ENCODE results near the gene USP19.

Gene USP19

DNA sequence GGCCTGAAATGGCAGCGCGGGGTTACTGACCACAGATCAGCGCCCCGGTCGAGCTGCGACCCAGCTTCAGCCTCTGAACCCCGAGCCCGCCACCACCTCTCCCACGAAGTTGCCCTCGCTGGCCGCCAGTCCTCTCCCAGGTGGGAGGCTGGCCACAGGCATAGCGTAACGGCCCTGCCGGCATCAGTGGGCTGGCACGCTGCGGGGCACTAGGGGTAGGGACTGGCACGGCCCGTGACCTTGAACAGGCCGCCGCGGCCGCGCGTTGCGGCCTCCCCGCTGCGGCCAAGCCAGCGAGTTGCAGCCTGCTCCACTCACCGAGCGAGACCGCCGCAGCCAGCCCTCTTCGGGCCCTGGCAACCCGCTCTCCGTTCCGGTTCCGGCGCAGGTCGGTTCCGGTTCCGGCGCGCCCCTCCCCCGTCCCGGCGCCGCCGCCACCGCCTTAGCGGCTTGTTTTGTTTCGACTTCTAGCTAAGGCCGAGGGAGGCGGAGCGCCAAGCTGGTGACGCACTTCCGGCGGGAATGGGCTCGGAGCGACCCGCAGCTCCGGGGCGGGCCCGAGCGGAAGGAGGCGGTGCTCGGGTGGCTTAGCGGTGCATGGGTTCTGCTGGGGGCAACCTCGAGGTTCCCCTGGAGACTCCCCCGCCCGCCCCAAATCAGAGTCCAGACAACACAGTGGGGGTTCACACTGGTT lies at the start of gene USP19:
Gene USP19 (minus strand): TSS at position 386 of the 694 bp plus-strand sequence. CDS start 1,678 bp downstream, outside the sequence.
- DNase-seq, result peak; percentile 64

- DNase-seq, result no peak
These were observed 46.3 kb upstream of the USP19 start for GRCh38 chr3:49166752-49167556.

DNA sequence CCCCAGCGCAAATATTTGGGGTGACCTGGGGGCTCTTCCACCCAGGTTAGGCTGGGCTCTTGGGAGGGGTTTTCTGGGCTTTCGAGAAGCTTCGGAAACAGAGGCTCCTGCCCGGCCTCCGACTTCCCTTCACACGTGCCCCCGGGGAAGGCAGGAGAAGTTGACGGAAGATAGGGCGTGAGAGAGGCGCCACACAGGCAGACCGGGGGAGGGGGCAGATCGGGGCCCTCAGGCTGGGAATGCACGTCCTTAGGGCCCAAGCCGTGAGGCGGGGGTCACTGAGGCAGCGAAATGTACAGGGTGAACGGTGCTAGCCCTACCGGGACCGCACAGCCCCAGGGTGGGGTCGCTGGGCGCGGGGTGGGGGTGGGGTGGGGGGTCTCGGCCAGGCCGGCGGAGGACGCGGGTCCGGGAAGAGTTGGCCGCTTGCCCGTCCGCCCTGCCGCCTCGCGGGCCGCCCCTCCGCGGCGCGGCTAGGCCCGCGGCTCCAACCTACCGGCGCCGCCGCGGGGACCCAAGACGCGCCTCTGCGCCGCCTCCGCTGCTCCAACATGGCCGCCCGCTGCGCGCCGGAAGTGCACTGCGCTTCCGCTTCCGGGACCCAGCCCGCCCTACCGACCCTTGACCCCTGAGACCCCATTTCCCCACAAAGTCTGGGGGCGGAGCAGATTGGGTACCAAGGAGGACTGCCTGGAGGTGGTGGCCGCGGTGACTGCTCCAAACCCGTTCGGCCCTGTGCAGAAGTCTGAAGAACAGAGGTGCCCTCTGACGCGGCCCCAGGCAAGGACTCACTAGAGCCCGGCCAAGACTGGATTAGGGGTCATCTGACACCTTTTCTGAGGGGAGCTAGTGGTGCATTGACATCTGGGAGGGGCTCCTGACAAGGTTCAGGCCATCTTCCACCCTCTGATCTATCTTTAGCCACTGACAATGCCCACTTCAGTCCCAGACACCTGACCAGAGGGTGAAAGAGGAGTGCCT lies 45.4 kb upstream of the USP19 start, which contains the start of gene CCDC71:
Gene CCDC71 (minus strand): TSS at position 561 of the 981 bp plus-strand sequence. CDS start 2,123 bp downstream, outside the sequence.
- peak; percentile 17 for DNase-seq

GRCh38 chr3:49164983-49165720 lies 44.5 kb upstream of the USP19 start:
- DNase-seq, result no peak

GRCh38 chr3:49163609-49164008 lies 43.0 kb upstream of the USP19 start:
- no peak for DNase-seq

DNA sequence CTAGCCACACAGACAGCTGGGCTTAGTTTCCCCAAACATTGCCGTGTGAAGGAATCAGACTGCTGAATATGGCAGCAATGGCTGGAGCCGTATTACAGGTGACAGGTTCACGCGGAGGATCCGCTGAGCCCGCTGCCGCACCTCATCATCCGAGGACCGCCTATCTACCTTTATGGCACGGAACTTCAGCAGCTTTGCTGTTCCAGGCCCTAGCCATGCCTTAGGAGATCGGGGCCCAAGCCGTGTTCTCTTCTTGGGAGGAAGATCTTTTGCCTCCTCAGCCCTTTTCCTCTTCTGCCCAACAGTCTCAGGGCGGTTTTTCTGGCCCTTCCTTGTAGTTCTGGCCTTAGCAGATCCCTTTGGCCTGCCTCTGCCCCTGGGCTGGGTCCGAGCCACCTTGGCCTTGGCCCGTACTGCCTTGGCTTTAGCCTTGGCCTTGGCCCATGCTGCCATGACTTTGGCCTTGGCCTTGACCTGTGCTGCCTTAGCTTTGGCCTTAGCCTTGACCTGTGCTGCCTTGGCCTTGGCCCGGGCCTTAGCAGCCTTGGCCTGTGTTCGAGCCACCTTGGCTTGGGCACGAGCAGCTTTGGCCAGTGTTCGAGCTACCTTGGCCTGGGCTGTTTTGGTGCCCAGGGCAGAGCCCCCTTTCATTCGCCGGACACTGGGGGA lies 42.3 kb upstream of the USP19 start:
- no peak for DNase-seq

GRCh38 chr3:49161808-49162530 lies 41.3 kb upstream of the USP19 start:
- no peak for DNase-seq

DNA sequence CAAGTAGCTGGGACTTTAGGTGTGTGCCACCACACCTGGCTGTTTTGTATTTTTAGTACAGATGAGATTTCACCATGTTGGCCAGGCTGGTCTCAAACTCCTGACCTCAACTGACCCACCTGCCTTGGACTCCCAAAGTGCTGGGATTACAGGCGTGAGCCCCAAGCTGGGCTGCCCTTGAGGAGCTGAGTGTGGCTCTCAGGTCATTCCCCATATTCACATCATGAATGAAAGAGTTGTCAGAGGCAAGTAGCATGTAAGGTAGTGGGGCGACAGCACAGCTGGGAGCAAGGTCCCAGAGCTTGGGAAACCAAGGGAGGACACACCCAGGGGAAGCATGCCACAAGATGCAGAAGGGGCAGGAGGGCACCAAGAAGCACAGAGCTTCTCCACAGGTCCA lies 40.6 kb upstream of the USP19 start:
- no peak for DNase-seq

DNA sequence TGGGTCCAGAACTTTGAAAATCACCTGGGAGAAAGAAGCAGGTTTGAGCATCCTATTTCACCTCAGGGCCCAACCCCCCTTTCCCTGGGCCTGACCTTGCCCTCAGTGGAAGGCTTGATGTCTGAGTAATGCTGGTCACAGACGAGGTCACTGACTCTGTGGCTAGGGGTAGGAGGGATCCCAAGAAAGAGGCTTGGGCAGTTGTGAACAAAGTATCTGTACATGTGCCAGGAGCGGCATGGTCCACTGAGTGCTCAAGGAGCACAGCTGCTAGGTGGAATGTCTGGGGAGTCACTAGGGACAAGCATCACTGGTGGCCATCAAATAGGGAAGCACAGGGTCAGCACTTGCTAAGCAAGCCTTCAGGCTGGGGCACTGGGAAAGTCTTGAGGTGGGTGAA lies 38.2 kb upstream of the USP19 start:
- DNase-seq, result no peak

DNA sequence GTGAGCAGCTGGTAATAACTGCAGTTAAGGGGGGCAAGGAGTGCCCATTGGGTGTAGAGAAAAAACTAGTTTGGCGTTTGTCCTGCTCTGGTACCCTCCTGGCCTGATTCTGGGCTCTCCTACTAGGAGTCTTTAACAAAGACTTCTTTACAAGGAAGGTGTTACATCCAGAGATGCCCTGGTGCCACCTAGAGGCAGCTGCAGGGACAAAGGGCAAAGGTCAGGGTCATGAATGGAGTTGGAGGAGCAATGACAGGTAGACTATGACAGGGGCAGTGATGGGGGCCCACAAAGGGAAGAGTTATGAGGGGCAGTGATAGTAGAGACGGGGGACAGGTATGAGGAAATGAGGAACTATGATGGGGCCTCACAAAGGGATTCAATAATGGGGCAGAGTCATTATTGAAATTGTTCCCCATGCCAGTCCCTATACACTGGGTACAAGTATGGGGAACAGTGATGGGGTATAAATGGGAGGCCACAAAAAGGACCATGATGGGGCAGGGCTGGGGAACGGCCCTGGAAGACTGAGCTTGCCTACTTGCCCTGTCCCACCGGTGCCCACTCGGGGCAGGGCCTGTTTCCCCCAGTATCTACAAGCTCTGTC lies 37.6 kb upstream of the USP19 start:
- no peak for DNase-seq

DNA sequence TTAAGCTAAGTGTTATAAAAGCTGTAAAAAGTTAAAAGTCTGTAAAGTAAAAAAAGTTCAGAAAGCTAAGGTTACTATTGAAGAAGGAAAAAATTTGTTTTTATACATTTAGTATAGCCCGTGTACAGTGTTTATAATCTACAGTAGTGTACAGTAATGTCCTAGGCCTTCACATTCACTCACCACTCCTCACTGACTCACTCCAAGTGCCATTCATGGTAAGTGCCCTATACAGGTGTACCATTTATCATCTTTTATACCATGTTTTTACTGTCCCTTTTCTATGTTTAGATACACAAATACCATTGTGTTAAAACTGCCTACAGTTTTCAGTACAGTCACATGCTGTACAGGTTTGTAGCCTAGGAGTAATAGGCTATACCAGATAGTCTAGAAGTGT lies 36.7 kb upstream of the USP19 start:
- DNase-seq, result no peak

GRCh38 chr3:49153349-49153912 lies 32.8 kb upstream of the USP19 start:
- DNase-seq, result no peak

GRCh38 chr3:49151610-49152009 lies 31.0 kb upstream of the USP19 start:
- no peak for DNase-seq

- DNase-seq, result no peak
These were observed 27.5 kb upstream of the USP19 start for GRCh38 chr3:49148159-49148558.

DNA sequence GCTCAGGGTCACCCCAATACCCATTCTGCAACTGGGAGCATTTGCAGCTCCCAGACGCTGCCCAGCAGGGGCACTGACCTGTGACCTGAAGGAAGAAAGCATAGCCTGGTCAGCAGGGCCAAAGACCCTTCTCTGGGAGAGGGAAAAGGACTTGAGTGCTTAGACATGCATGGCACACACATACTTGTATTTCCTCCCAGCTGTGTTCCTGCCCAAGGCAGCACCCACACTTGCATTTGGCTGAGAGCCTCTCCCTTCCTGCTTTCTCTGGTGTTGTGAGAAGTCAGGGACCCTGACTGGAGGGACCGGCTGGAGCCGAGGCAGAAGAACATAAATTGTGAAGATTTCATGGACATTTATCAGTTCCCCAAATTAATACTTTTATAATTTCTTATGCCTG lies 19.5 kb upstream of the USP19 start:
- DNase-seq, result no peak

GRCh38 chr3:49135499-49135898 lies 14.9 kb upstream of the USP19 start:
- DNase-seq, result no peak

DNA sequence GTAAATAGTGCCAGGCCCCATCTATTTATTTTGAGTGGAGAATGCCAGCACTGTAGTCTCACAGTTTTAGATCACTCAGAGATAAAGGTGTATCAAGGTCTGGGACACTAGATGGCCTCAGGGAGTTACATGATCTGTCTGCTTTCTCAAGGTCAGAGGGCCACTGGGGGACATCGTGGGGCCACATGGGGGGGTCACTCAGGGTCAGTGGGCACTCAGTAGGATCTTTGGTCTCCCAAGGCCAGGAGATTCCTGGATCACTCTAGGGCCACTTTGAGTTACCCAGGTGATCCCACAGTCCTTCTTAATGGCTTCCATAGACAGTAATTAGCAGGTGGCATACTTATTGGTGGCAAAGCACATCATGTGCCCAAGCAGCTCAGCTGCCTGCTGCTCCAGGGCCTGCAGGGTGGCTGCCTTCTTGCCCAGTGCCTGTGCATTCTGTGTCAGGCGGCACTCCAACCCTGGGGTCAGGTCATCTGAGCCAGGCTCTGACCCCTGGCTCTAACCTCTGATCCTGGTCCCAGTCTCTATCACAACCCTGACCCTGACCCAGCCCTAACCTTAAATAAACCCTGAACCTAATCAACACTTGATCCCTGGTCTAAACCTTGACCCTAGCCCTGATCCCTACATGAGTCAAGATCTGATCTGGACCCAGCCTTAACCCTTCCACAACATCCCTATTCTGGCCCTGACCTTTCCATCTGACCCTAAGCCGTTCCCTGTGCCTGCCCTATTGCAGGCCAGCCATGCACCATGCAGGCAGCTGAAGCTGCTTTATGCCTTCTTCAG lies 14.0 kb upstream of the USP19 start:
- no peak for DNase-seq

- DNase-seq, result peak; percentile 29
These were observed 12.8 kb upstream of the USP19 start for GRCh38 chr3:49133226-49133951.

Data from NCI-H774 (cell line).